MCF 10A (cell line): ENCODE results near the gene MDFIC. TPM values are rescaled to one million over a fixed set of nuclear protein-coding genes. Genes with fewer than 3 reads are reported as not detected.

Experiments used
- BruUV-seq: library from RNA; stranded (reverse); fragments of 400-500 nt; replicated peaks from 2 replicates; lab custom pipeline; 2021; lab: Mats Ljungman, UMichigan
- CTCF ChIA-PET: fragments of 300-600 bp; sonication (Branson Sonifier 250); formaldehyde crosslinking; extraction: SDS; loops from one replicate; lab custom pipeline; 2021; ENCODE audit warnings: antibody characterized with exemption, inconsistent platforms; lab: Yijun Ruan, JAX
- POLR2A ChIA-PET: fragments of 300-600, 350-650 bp; sonication (Branson Sonifier 250); formaldehyde crosslinking; extraction: SDS; loops from one replicate; lab custom pipeline; 2020; ENCODE audit warnings: antibody characterized with exemption, inconsistent platforms; lab: Yijun Ruan, JAX
- DNase-seq: peaks from one replicate; pipeline ENCODE4 v3.0.0-alpha.2; 2018; ENCODE audit not compliant: unreplicated experiment
- H3K27ac Mint-ChIP-seq: one replicate; pipeline ENCODE4 v1.8.0; 2022; ENCODE audit warnings: mild to moderate bottlenecking, low read depth, mixed read lengths; ENCODE audit not compliant: unreplicated experiment
- H3K27me3 Mint-ChIP-seq: one replicate; pipeline ENCODE4 v1.8.0; 2022; ENCODE audit warnings: mixed read lengths; ENCODE audit not compliant: insufficient read depth, unreplicated experiment
- H3K36me3 Mint-ChIP-seq: one replicate; pipeline ENCODE4 v1.8.0; 2022; ENCODE audit warnings: mild to moderate bottlenecking, moderate library complexity, mixed read lengths; ENCODE audit not compliant: insufficient read depth, unreplicated experiment
- H3K4me1 Mint-ChIP-seq: one replicate; pipeline ENCODE4 v1.8.0; 2022; ENCODE audit warnings: mixed read lengths; ENCODE audit not compliant: insufficient read depth, unreplicated experiment
- H3K4me3 Mint-ChIP-seq: one replicate; pipeline ENCODE4 v1.8.0; 2022; ENCODE audit warnings: mild to moderate bottlenecking, moderate library complexity, mixed read lengths; ENCODE audit not compliant: unreplicated experiment
- H3K9me3 Mint-ChIP-seq: one replicate; pipeline ENCODE4 v1.8.0; 2022; ENCODE audit warnings: mixed read lengths; ENCODE audit not compliant: unreplicated experiment
- CTCF ChIP-seq: fragments of 200-600 bp; IDR thresholded peaks from one replicate; pipeline ENCODE4 v1.8.0; 2022; ENCODE audit warnings: antibody characterized with exemption, mild to moderate bottlenecking; ENCODE audit not compliant: unreplicated experiment
- intact Hi-C: fragments of 100-400 bp; cut with micrococcal nuclease; formaldehyde crosslinking; loops from 2 replicates; pipeline ENCODE4 v1.14.1; 2022
- total RNA-seq: library from RNA; stranded (reverse); gene quantifications from 2 replicates; pipeline ENCODE4 v1.2.3, GENCODE V29; 2022

The MDFIC gene
- total RNA-seq, 1 experiment from 2014 or later: 7.8 TPM

- Mint-ChIP-seq H3K4me1 (no peaks in the 10 kb centered on the region), H3K36me3 (no peaks in the 10 kb centered on the region), H3K9me3 (no peaks in the 10 kb centered on the region), H3K27me3 (no peaks in the 10 kb centered on the region), H3K27ac (no peak overlapping the region), H3K4me3 (no peak overlapping the region)
- no peak for TF ChIP-seq CTCF
- intact Hi-C loops: no loop called here
- POLR2A ChIA-PET: no interaction called here
- CTCF ChIA-PET: interaction anchor here (0.6 kb wide), 1 partner anchor 384 kb away, joined by 3 read pairs; no protein-coding TSS in a partner anchor
- no TSS peak for BruUV-seq
- DNase-seq: no peak
Measured at GRCh38 chr7:114953724-114954123, 31.8 kb downstream of the MDFIC start.

DNA sequence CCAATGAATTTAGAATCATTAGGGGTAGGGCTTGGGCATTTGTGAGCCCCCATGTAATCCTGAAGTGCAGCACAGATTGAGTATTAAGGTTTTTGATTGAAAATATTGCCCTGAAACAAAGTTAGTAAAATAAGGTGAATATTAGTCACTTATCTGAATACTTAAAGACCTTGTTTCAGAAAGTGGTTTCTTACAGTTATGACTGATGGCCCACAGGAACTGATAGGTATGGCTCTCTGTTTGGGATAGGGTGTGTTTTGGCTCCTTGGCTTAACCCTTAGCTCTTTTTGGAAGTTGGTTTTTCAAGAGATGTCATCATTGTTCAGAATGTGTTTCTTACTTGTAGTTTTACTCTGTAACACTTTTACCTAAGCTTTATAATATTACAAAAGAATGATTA, 34.8 kb downstream of the MDFIC start:
- DNase-seq: no peak
- Mint-ChIP-seq H3K4me3 (no peak overlapping the region), H3K9me3 (no peaks in the 10 kb centered on the region), H3K27me3 (no peaks in the 10 kb centered on the region), H3K36me3 (no peaks in the 10 kb centered on the region), H3K27ac (no peak overlapping the region), H3K4me1 (no peaks in the 10 kb centered on the region)
- ChIA-PET POLR2A (interaction anchor here (0.7 kb wide), 1 partner anchor 21 kb away, joined by 3 read pairs; no protein-coding TSS in a partner anchor), CTCF (no interaction called here)
- intact Hi-C loops: no loop called here
- no peak for TF ChIP-seq CTCF
- BruUV-seq: no TSS peak

DNA sequence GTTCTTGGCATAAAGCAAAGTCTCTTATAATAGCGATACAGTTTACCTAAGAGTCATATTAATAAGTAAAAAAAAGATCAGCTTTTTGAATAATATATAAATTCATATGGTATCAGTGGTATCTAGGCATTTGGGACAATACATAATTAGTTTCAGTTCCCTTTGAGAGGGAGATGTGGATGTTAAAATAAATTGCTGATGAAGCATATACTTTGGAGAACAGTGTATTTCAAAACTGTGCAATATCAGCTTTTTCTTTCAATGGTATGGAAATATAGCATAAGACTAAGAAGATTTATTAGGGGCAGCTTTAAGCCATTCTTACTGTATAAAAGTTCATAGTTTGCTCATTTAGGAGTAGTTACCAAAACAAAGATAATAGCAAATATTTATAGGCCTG, 35.5 kb downstream of the MDFIC start:
- BruUV-seq: no TSS peak
- no peak overlapping the region for H3K27ac Mint-ChIP-seq
- no peaks in the 10 kb centered on the region for H3K27me3 Mint-ChIP-seq
- ChIA-PET CTCF (interaction anchor here (0.7 kb wide), 1 partner anchor 538 kb away, joined by 3 read pairs; no protein-coding TSS in a partner anchor), POLR2A (interaction anchor here (0.7 to 1.0 kb wide), 2 partner anchors 20 to 34 kb away, joined by 3 read pairs; no protein-coding TSS in a partner anchor)
- no peaks in the 10 kb centered on the region for H3K36me3 Mint-ChIP-seq
- no peaks in the 10 kb centered on the region for H3K4me1 Mint-ChIP-seq
- no peak overlapping the region for H3K4me3 Mint-ChIP-seq
- no peaks in the 10 kb centered on the region for H3K9me3 Mint-ChIP-seq
- intact Hi-C loops: no loop called here
- TF ChIP-seq CTCF: no peak
- DNase-seq: no peak

DNA sequence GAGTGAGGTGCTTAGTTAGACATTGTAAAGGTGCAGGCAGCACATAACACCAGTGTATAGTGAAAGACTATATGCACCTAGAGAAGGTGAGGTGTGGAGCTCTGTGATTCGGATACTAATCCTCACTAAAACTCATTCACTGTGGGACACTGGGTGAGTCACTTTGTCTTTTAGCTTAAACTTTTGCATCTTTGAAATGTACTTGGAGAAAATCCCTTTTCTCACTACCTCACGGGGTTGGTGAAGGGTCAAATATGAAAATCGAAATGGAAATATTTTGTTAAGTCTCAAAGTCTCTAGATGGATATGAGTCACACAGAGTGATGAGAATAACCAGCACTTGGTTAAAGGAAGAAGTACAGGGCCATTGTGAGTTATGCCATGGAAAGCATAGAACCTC, 38.0 kb downstream of the MDFIC start:
- Mint-ChIP-seq H3K9me3 (no peaks in the 10 kb centered on the region), H3K4me1 (no peaks in the 10 kb centered on the region), H3K27ac (no peak overlapping the region), H3K27me3 (no peaks in the 10 kb centered on the region), H3K36me3 (no peaks in the 10 kb centered on the region), H3K4me3 (no peak overlapping the region)
- POLR2A ChIA-PET: no interaction called here
- BruUV-seq: no TSS peak
- CTCF ChIA-PET: no interaction called here
- no peak for DNase-seq
- intact Hi-C loops: no loop called here
- TF ChIP-seq CTCF: no peak
